Progenitor cell of endocrine pancreas (in vitro differentiated cells): ENCODE results near the gene CERS6. TPM values are rescaled to one million over a fixed set of nuclear protein-coding genes. Genes with fewer than 3 reads are reported as not detected.

Experiments used
- DNase-seq: peaks from one replicate; pipeline ENCODE4 v3.0.0; 2021; ENCODE audit warnings: low spot score; ENCODE audit not compliant: unreplicated experiment
- H3K27ac Mint-ChIP-seq: 2 replicates; pipeline ENCODE4 v1.8.0; 2021; ENCODE audit warnings: mild to moderate bottlenecking, moderate library complexity, mixed read lengths
- H3K27me3 Mint-ChIP-seq: 2 replicates; pipeline ENCODE4 v1.8.0; 2021; ENCODE audit warnings: mixed read lengths
- H3K36me3 Mint-ChIP-seq: 2 replicates; pipeline ENCODE4 v1.8.0; 2022; ENCODE audit warnings: mixed read lengths; ENCODE audit not compliant: insufficient read depth
- H3K4me1 Mint-ChIP-seq: 2 replicates; pipeline ENCODE4 v1.8.0; 2021; ENCODE audit warnings: low read depth, mixed read lengths
- H3K4me3 Mint-ChIP-seq: 2 replicates; pipeline ENCODE4 v1.8.0; 2021; ENCODE audit warnings: low read depth, mild to moderate bottlenecking, moderate library complexity, mixed read lengths
- H3K9me3 Mint-ChIP-seq: 2 replicates; pipeline ENCODE4 v1.8.0; 2021; ENCODE audit warnings: low read depth, mixed read lengths
- total RNA-seq: library from RNA; stranded (reverse); gene quantifications from 2 replicates; pipeline ENCODE4 v1.2.1, GENCODE V29; 2021
- TF ChIP-seq, protein P1 (sequence below): fragments of 200-600 bp; sonication (generic); IDR thresholded peaks from one replicate; pipeline ENCODE4 v1.5.0; 2021; ENCODE audit warnings: antibody characterized with exemption, mild to moderate bottlenecking; ENCODE audit not compliant: unreplicated experiment

CERS6 gene
- total RNA-seq, 1 donor from 2014 or later = 32.5 TPM

DNA sequence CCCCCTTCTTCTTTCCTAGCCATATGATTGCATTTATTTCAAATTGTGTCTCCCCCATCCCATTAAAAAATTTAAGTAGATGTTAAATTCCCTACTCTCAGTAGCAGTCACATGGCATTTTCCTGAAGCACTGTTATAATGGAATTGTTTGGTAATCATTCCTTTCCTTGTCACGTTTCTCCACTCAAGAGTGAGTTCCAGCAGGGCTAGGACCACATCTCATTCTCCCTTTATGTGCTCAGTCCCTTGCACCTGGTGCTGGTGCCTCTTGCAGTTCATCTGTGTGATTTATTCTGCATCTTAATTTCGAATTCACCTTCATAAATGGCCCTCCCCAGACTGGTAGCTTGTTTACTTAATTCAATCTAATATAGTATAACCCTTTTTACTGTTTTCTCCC lies 276.0 kb downstream of the CERS6 start:
- peaks cover 7% of the 10 kb centered on the region for H3K4me1 Mint-ChIP-seq
- no peaks in the 10 kb centered on the region for H3K9me3 Mint-ChIP-seq
- H3K4me3 Mint-ChIP-seq = no peak overlapping the region
- DNase-seq = no peak
- no peaks in the 10 kb centered on the region for H3K36me3 Mint-ChIP-seq
- H3K27ac Mint-ChIP-seq = no peak overlapping the region
- TF ChIP-seq, protein P1, sequence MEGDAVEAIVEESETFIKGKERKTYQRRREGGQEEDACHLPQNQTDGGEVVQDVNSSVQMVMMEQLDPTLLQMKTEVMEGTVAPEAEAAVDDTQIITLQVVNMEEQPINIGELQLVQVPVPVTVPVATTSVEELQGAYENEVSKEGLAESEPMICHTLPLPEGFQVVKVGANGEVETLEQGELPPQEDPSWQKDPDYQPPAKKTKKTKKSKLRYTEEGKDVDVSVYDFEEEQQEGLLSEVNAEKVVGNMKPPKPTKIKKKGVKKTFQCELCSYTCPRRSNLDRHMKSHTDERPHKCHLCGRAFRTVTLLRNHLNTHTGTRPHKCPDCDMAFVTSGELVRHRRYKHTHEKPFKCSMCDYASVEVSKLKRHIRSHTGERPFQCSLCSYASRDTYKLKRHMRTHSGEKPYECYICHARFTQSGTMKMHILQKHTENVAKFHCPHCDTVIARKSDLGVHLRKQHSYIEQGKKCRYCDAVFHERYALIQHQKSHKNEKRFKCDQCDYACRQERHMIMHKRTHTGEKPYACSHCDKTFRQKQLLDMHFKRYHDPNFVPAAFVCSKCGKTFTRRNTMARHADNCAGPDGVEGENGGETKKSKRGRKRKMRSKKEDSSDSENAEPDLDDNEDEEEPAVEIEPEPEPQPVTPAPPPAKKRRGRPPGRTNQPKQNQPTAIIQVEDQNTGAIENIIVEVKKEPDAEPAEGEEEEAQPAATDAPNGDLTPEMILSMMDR = no peak
- no peaks in the 10 kb centered on the region for H3K27me3 Mint-ChIP-seq

DNA sequence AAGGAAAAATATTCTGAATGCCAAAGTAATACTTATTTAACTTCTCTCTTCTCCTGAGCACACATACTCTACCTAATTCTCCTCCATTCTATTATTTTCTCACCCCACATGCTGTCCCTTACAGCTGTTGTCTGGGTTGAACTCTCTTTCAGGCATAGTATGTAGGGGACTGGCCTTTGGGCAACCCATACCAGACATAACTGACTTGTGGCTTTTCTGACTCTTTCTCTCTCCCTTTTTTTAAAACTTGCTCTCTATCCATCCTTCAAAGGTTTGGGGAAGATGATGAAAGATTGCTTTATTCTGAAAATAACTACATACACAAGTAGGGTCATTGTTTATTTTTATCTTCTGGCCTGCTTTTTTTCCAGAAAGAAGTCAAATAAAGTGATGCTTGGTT lies 276.4 kb downstream of the CERS6 start:
- TF ChIP-seq, protein P1 = no peak
- H3K4me1 Mint-ChIP-seq = peaks cover 7% of the 10 kb centered on the region
- H3K4me3 Mint-ChIP-seq = no peak overlapping the region
- H3K36me3 Mint-ChIP-seq = no peaks in the 10 kb centered on the region
- no peak overlapping the region for H3K27ac Mint-ChIP-seq
- DNase-seq = no peak
- no peaks in the 10 kb centered on the region for H3K9me3 Mint-ChIP-seq
- H3K27me3 Mint-ChIP-seq = no peaks in the 10 kb centered on the region

DNA sequence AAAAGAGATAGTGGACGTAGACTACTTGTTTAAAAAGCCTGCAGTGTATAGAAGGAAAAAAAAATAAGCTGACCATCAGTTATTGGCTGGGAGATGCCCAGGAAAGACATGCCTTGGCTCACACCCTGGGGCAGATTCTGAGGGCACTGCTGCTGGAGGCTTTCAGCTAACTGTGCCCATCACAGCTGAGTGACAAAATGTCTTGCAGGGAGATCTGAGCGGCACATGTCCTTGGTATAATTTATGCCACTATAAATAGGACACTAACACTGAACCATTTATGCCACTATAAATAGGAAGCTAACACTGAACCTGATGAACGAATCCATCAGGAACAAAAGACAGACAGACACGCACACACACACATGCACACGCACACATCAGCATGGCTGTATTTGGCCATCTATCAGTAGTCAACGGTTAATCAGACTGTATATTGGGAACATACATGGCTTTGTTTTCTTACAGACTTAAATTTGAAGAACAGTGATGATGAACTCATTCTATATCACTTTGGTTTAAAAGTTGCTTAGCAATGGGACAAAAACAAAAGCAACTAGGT lies 278.2 kb downstream of the CERS6 start:
- H3K9me3 Mint-ChIP-seq = no peaks in the 10 kb centered on the region
- H3K4me1 Mint-ChIP-seq = peaks cover 6% of the 10 kb centered on the region
- no peaks in the 10 kb centered on the region for H3K36me3 Mint-ChIP-seq
- H3K4me3 Mint-ChIP-seq = no peak overlapping the region
- TF ChIP-seq, protein P1 = no peak
- no peak overlapping the region for H3K27ac Mint-ChIP-seq
- no peak for DNase-seq
- no peaks in the 10 kb centered on the region for H3K27me3 Mint-ChIP-seq

DNA sequence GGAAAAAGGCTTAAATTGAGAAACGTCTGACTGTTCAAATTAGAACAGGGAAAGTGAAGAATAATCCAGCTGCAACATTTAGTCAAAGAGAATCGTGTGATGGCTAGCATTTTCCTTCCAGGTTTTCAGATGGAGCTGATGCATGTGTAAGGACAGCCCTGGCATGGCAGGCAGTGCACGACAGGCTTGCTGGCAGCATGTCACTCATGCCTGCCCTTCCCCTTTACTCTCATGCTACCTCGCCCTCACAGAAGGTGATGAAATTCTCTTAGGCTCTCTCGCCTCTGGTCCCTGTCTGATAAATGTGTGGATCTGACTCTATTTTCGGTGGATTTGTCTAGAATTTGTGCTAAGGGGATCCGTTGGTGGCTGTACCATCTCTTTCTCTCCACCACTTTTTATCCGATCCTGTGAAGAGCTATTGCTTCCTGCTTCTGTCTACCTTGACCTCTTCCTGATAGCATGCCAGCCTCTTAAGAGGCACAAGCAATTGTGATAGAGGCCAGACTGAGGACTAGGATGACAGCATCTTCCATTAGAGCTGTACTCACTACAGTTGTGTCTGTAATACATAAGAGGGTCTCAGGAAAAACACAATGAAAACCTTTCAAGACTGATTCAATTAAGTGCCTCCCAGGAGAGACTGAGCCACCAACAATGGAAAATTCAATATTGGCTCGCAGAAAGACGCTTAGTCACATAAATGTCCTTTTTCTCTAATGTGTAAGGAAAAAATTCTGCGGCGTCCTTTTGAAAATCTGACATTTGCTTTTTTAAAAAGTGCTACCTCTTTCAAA lies 280.8 kb downstream of the CERS6 start:
- TF ChIP-seq, protein P1 = no peak
- Mint-ChIP-seq H3K9me3 (no peaks in the 10 kb centered on the region), H3K27me3 (no peaks in the 10 kb centered on the region), H3K4me1 (peaks cover 2% of the 10 kb centered on the region), H3K4me3 (no peak overlapping the region), H3K27ac (no peak overlapping the region), H3K36me3 (no peaks in the 10 kb centered on the region)
- DNase-seq = no peak

DNA sequence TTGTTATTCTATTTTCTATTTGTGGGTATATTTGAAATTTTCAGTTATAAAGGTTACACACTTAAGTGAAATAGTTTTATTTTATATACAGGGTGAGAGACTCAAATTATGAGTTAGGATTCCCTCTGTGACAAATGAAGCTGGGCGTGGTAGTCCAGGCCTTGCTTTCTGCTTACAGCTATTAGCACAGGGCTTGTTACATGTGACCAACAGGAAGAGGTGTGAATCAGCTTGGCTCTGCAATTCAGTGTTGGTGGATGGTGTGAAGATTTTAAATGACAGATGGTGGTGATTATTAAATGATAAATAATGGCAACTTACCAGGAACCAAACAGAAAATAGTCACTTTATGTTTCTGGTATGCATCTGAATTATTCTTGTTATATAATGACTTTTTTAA lies 282.0 kb downstream of the CERS6 start:
- Mint-ChIP-seq H3K36me3 (no peaks in the 10 kb centered on the region), H3K9me3 (no peaks in the 10 kb centered on the region), H3K27ac (no peak overlapping the region), H3K27me3 (no peaks in the 10 kb centered on the region), H3K4me1 (peaks cover 6% of the 10 kb centered on the region), H3K4me3 (no peak overlapping the region)
- DNase-seq = no peak
- TF ChIP-seq, protein P1 = no peak
